Skin epidermis (tissue), 12 donors: ENCODE results near the gene CCDC107.

Source experiments
- H3K27ac ChIP-seq, 21 experiments: fragments of 200-600 bp; sonication (generic) in 11 of 21; one replicate each; pipeline ENCODE4 v1.5.0; 2020; ENCODE audit warnings: mild to moderate bottlenecking in 3 of 21, inconsistent platforms in 2 of 21, moderate library complexity in 2 of 21
- H3K4me3 ChIP-seq, 7 experiments: fragments of 200-600 bp; sonication (generic) in 2 of 7; one replicate each; pipeline ENCODE4 v1.5.0; 2020; ENCODE audit warnings: inconsistent platforms in 2 of 7, mild to moderate bottlenecking in 2 of 7, moderate library complexity in 1 of 7

The CCDC107 gene

DNA sequence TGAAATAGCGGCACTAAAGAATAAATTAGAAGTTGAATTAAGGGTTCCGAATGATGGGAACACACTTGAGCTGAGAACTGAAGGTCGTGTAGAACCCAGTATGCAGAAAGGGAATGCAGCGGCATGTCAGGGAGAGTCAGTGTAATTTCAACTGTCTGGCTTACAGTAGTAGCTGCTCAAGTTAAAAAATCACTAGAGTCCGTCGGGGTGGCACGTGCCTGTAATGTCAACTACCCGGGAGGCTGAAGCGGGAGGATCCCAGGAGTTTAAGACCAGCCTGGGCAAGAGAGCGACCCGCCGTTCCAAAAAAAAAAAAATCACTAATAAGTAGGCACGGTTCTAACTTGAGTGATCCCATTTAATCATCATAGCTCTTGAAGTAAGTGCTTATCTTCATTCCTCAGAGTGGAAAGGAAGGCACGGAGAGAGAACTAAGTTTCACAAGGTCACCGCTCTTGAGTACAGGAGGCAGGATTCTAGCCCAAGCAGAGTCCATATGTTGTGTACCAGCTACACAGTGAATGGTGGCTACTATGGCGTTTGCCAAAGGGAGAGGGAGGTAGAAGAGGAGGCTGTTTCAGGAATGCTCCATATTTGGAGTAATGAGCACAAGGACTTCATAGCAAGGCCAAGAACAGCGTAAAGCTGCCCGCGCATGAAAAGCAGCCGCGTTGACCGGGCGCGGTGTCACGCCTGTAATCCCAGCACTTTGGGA is 1.1 kb upstream of the CCDC107 start:
- H3K4me3 ChIP-seq = peak overlapping the region in 6 of 7 experiments; percentile 8 to 97 (median 95)
- H3K27ac ChIP-seq = peak overlapping the region in 19 of 21 experiments; percentile 89 to 100 (median 99)

DNA sequence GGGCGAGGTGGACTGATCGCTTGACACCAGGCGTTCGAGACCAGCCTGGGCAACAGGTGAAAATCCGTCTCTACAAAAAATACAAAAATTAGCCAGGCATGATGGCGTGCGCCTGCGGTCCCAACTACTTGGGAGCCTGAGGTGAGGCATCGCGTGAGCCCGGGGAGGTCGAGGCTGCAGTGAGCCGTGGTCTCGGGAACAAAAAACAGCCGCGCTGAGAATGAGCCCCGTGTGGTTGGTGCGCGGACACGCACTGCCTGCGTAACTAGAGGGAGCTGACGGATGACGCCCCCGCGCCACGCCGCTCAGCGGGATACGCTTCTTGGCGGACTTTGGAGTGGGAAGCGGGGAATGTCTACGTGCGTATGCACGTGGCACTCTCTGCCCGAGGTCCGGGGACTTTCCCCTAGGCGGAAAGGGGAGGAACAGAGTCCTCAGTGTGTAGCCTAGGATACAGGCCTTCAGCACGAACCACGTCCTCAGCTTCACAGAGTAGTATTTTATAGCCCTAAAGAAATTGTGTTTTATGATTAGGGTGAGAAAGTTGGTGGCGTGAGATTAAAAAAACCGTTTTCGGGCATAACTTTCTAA is 451 bp upstream of the CCDC107 start, which contains the start of gene RMRP:
Gene RMRP, minus strand, starts transcription at position 474 of the 591 bp plus-strand sequence.
- Histone ChIP-seq H3K4me3 (peak within 1 kb of the TSS; percentile 65 to 97 (median 94)), H3K27ac (peak within 1 kb of the TSS; percentile 83 to 100 (median 99))

DNA sequence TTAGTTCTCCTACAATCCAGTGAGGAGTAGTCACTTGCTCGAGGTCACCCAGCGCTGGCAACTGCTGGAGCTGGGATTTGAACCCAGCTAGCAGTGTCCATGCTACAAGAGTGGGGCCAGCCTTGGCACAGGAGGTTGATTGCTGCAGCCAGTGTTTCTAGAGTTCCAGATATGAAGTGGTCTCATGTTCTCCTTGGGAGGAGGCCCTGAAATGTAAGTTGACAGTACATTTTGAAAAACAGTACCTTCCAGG is 802 bp downstream of the CCDC107 start:
- H3K4me3 ChIP-seq = peak overlapping the region; percentile 65 to 97 (median 94)
- H3K27ac ChIP-seq = peak overlapping the region in 20 of 21 experiments; percentile 89 to 100 (median 99)

DNA sequence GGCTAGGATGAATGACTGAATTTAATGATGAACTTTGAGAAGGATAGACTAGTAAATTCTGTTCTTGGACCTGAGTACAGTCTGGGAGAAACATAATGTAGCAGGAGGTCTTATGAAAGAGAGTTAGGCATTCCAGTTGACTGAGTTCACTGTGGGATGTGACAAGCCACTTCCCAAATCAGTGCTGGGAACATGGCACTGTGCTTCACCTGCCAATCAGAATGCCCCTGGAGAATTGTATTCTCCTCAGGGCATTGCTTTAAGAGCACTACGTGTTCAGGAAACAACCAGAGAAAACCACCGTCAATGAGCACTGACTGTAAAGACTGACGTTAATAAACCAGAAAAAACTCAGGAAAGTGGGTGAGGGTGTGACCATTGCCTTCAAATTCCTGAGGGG is 1.2 kb downstream of the CCDC107 start:
- H3K27ac ChIP-seq = peak overlapping the region in 14 of 21 experiments; percentile 93 to 100 (median 98)
- peak overlapping the region in 5 of 7 experiments; percentile 65 to 97 (median 96) for H3K4me3 ChIP-seq

DNA sequence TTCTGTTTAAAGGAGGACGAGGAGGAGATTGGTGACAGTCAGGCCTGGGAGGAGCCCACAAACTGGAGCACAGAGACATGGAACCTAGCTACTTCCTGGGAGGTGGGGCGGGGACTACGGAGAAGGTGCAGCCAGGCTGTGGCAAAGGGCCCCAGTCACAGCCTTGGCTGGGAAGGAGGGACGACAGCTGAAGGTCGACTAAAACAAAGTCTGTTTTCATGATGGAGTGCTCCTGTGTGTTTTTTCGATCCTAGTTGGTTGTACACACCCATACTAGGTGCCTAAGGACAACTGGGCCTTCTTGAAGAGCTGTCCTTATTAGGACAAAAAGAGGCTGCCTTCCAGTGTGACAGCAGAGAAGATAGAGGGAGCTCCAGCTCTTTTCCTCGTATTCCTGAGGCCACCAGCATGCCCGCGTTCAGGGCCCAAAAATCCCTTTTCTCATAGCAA is 2.9 kb downstream of the CCDC107 start:
- peak overlapping the region in 14 of 21 experiments; percentile 1 to 98 (median 56) for H3K27ac ChIP-seq
- no peak overlapping the region for H3K4me3 ChIP-seq

DNA sequence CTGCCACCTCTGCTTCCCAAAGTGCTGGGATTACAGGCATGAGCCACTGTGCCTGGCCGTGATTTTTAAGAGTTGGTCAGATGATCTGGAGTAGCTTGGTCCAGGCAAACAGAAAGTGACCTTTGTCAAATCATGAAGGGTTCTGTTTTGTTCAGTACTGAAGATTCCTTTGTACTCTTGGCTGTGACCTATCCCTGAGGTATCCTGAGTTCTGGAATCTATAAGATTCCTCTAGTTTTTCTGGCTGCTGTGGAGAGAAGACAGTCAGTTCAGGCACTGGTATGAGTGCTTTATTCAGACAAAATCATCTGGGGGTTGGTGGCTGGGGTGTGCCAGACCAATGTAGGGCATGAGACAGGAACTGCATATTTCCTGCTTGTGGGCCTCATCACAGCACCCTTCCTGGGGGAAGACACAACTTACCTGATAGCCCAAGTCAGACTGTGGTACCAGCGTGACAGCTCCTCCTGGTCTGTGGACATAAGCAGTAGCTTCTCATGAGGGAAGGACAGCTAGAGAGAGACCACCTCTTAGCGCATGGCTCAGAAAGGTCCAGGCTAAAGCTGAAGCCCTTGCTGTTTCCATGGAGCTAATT is 3.8 kb downstream of the CCDC107 start:
- H3K4me3 ChIP-seq = no peak overlapping the region
- H3K27ac ChIP-seq = peak overlapping the region in 15 of 21 experiments; percentile 1 to 80 (median 49)

DNA sequence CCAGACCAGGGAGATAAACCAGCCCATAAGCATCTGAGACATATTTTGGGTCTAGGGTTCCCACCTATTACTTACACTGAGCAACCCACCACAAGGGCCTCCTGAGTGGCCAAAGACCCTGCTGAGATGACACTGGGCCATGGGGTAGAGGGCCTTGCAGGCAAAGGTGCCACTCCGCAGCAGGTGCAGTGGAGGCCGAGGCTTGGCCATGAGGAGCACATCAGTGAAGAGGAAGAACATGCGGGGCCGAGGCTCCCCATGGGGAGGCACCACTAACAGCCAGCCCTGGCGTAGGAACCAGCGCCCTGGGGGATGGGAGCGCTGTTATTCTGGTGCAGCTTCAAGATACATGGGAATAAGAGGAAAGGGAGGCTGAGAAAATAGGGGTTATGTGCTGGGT is 4.3 kb downstream of the CCDC107 start:
- Histone ChIP-seq H3K4me3 (no peak overlapping the region), H3K27ac (peak overlapping the region in 13 of 21 experiments; percentile 2 to 80 (median 50))

DNA sequence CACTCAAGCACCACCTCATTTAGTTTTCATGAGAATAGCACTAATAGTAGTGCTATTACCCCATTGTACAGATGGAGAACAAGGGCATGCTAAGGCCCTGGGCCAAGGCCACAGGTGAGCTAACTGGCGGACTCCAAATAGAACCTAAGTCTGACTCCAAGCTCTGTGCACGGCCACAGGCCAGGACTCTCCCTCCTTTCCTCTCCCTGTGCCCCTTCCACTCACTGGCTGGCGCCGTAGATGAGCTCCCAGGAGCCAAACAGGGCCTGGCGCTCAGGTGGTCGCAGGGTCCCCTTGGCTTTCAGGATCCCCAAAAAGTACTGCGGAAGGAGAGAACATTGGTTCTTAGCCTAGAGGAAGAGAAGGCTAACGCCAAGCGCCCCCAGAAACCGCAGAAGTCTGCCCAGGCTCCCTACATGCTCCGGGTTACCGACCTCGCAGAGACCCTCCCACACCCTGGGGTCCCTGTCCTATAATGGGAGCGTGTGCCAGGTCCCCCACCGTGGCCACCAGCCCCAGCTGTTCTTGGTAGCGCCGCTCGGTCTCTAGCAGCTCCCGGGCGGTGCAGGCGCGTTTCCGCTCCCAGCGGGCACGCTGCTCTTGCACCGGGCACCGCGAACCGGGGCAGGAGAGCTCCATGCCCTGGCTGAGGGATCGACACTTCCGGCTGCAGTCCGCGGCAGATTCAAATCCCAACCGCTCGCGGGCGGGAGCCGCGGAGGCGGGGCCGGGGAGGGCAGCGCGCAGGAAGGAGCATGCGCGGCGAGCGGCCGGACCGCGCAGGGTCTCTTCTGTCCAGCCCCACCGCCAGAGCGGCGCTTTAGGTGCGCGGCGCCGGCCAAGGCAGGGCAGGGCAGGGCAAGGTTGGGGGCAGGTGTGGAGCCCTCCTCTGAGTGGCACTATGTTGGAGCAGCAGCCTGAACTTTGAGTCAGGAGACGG is 6.7 kb downstream of the CCDC107 start, which contains the start of gene ARHGEF39:
Gene ARHGEF39, minus strand, starts transcription at position 665 of the 940 bp plus-strand sequence. Its CDS starts 26 bp downstream, at position 639.
- peak within 1 kb of the TSS; percentile 31 to 57 (median 52) for H3K4me3 ChIP-seq
- H3K27ac ChIP-seq = peak within 1 kb of the TSS in 20 of 21 experiments; percentile 18 to 79 (median 52)

DNA sequence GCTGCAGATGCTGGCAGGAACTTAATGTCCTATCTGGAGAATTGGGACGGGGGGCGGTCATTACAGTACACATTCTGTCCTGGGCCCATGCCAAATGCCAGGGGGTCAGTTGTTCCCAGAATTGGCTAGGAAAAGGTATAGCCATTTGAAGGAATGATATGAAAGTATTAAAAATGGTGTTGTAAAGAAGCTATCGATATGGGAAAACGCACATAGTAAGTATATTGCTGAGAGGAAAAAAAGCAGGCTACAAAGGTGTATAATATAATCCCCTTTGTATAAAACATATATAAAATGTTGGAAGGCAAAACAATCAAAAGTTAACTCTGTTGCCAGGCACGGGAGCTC is 7.4 kb downstream of the CCDC107 start:
- Histone ChIP-seq H3K4me3 (peak overlapping the region; percentile 31 to 57 (median 52)), H3K27ac (peak overlapping the region in 16 of 21 experiments; percentile 18 to 79 (median 52))

DNA sequence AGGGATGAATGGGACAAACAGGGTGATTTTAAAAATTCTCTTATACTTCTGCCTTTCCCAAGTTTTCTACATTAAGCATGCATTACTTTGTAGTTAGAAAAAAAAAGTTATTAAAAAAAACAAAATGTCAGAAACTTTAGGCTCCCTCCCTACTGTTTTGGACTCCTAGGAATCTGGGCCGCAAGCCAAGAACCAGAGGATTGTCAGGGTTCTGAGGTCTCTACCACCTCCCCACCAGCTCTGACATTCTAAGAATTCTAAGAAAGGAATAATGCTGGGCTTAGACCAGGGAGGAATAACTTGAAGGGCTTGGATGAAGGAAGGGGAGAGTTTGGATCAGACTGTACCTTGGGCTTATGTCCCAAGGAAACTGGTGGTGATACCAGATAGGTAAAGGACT is 8.0 kb downstream of the CCDC107 start:
- Histone ChIP-seq H3K27ac (no peak overlapping the region), H3K4me3 (no peak overlapping the region)

DNA sequence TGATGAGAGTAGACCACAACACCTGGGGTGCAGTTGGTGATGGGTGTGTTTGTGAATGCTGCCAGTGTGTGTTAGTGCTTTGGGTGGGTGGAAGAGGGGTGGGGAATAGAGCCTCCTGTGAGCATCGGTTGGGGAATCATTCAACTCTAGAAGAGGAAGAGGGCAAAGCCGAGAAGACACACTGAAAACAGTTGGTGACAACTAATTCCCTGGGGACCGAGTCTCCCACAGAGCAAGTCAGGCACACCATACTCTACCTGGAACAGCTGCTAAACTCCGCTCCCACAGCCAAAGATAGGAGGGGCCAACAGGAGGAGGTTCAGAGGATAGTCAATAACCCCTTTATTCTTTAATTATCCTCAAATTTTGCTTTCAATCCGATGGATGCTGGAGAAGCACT is 8.5 kb downstream of the CCDC107 start:
- H3K27ac ChIP-seq = no peak overlapping the region
- no peak overlapping the region for H3K4me3 ChIP-seq

DNA sequence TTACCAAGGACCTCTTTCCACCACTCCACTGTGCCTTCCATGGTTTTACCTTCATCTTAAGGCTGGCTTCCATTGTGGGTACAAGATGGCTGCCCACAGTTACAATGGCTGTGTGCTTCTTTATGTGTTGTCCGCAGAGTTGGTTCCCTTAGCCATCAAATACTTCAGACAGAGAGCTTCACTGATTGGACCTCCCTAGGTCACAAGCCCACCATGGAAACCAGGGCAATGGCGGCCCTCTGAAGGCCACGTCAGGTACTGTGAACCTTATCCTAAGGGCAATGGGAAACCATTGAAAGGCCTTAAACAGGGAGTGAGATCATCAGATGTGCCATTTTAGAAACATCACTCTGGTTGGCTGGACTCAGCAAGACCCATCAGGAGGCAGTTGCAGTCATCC is 9.8 kb downstream of the CCDC107 start:
- Histone ChIP-seq H3K27ac (no peak overlapping the region), H3K4me3 (no peak overlapping the region)

DNA sequence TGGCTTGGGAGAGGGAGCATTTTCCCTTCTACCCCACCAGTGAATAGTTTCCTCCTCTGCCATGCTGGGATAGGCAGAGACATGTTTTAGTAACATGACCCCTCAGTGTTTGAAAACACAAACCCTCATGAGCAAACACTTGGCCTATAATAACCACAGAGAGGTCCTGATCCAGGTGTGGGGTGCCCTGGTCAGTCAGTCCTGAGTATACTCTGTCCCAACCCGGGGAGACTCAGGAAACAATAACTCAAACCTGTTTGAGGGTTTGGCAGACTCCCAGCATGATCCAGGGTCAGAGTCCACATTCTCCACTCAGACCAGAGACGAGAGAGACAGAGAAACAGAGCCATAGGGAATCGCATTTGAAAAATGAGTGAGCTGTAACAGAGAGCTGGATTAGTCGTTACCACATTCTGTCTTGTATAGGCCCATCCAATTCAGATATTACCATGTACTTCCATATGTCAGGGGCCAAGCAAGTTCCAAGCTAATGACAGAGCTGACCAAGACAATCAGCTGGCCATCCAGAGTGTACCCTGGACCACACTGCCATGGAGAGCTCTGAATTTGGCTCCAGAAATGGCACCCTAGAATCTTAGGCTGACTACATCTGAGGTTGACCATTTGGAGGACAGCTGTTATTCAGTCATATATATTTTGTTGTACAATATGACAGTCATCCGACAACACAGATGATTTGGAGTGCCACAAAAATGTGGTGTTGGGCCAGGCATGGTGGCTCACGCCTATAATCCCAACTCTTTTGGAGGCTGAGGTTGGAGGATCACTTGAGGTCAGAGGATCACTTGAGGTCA is 11.4 kb downstream of the CCDC107 start:
- H3K27ac ChIP-seq = no peak overlapping the region
- no peak overlapping the region for H3K4me3 ChIP-seq

DNA sequence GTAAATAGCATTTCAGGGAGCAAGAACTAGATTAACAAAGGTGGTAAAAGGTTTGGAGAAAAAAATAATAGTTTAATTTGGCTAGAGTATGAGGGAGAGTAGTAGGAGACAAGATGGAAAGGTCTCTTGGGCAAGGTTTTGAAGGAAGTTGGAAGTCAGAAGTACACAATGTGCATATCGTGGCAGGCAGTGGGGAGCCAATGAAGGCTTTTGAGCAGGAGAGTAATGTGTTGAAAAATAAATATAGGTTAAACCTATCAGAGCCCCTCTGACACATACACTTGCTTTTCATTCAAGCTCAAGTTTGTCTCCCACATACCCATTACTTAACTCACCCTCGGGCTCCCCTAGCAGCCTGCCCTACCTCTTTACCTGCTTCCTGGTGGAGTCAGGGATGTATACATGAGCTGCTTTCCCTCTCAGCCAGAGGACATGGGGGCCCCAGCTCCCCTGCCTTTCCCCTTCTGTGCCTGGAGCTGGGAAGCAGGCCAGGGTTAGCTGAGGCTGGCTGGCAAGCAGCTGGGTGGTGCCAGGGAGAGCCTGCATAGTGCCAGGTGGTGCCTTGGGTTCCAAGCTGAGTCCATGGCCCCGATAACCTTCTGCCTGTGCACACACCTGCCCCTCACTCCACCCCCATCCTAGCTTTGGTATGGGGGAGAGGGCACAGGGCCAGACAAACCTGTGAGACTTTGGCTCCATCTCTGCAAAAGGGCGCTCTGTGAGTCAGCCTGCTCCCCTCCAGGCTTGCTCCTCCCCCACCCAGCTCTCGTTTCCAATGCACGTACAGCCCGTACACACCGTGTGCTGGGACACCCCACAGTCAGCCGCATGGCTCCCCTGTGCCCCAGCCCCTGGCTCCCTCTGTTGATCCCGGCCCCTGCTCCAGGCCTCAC is 15.3 kb downstream of the CCDC107 start, which contains the start of gene CA9:
Gene CA9, plus strand, starts transcription at position 797 of the 893 bp plus-strand sequence. Its CDS starts 32 bp downstream, at position 829.
- Histone ChIP-seq H3K4me3 (no peak within 1 kb of the TSS), H3K27ac (no peak within 1 kb of the TSS)

DNA sequence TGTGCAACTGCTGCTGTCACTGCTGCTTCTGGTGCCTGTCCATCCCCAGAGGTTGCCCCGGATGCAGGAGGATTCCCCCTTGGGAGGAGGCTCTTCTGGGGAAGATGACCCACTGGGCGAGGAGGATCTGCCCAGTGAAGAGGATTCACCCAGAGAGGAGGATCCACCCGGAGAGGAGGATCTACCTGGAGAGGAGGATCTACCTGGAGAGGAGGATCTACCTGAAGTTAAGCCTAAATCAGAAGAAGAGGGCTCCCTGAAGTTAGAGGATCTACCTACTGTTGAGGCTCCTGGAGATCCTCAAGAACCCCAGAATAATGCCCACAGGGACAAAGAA is 15.9 kb downstream of the CCDC107 start:
- H3K4me3 ChIP-seq = no peak overlapping the region
- no peak overlapping the region for H3K27ac ChIP-seq

DNA sequence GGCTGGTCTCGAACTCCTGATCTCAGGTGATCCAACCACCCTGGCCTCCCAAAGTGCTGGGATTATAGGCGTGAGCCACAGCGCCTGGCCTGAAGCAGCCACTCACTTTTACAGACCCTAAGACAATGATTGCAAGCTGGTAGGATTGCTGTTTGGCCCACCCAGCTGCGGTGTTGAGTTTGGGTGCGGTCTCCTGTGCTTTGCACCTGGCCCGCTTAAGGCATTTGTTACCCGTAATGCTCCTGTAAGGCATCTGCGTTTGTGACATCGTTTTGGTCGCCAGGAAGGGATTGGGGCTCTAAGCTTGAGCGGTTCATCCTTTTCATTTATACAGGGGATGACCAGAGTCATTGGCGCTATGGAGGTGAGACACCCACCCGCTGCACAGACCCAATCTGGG is 17.1 kb downstream of the CCDC107 start:
- H3K4me3 ChIP-seq = peak overlapping the region; percentile 23 to 47 (median 31)

DNA sequence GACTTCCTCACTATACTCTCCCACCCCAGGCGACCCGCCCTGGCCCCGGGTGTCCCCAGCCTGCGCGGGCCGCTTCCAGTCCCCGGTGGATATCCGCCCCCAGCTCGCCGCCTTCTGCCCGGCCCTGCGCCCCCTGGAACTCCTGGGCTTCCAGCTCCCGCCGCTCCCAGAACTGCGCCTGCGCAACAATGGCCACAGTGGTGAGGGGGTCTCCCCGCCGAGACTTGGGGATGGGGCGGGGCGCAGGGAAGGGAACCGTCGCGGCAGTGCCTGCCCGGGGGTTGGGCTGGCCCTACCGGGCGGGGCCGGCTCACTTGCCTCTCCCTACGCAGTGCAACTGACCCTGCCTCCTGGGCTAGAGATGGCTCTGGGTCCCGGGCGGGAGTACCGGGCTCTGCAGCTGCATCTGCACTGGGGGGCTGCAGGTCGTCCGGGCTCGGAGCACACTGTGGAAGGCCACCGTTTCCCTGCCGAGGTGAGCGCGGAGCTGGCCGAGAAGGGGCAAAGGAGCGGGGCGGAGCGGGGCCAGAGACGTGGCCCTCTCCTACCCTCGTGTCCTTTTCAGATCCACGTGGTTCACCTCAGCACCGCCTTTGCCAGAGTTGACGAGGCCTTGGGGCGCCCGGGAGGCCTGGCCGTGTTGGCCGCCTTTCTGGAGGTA is 17.8 kb downstream of the CCDC107 start:
- peak overlapping the region in 3 of 21 experiments; percentile 7 to 39 (median 29) for H3K27ac ChIP-seq

More for the DNA sequence above, 17.1 kb downstream of the CCDC107 start:
- H3K27ac ChIP-seq = peak overlapping the region in 2 of 21 experiments; percentile 29 to 39

More for the DNA sequence above, 17.8 kb downstream of the CCDC107 start:
- peak overlapping the region; percentile 23 to 47 (median 31) for H3K4me3 ChIP-seq
